Measurements from ENCODE around the gene RELB. TPM values are rescaled to one million over a fixed set of nuclear protein-coding genes. Genes with fewer than 3 reads are reported as not detected.

RELB gene
- total and polyA plus RNA-seq, 7 donors = 6.5 to 44.0 (median 13.2) TPM

DNA sequence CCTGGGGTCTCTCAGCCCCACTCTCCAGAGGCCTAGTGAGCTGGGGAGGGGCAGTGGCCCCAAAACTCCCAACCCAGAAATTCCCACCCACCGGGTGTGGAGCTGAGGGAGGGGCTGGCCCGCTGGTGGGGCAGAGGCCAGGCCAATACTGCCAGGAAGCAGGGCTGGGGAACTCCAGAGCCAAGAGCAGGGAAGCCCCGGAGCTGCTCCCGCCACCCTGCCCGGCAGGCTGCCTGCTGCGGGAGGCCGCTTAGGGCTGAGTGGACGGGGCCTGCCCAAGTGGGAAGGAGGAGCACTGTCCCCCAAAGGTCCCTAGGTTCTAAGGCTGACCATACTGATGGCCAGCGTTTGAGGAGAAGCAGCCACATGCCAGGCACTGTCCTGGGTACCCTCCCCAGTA lies 13.0 kb upstream of the RELB start:
- TF ChIP-seq, protein P1, sequence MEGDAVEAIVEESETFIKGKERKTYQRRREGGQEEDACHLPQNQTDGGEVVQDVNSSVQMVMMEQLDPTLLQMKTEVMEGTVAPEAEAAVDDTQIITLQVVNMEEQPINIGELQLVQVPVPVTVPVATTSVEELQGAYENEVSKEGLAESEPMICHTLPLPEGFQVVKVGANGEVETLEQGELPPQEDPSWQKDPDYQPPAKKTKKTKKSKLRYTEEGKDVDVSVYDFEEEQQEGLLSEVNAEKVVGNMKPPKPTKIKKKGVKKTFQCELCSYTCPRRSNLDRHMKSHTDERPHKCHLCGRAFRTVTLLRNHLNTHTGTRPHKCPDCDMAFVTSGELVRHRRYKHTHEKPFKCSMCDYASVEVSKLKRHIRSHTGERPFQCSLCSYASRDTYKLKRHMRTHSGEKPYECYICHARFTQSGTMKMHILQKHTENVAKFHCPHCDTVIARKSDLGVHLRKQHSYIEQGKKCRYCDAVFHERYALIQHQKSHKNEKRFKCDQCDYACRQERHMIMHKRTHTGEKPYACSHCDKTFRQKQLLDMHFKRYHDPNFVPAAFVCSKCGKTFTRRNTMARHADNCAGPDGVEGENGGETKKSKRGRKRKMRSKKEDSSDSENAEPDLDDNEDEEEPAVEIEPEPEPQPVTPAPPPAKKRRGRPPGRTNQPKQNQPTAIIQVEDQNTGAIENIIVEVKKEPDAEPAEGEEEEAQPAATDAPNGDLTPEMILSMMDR (IDR thresholded peaks at IDR 0.05) = no peak
- ATAC-seq (no peak), DNase-seq (no peak)
- Histone ChIP-seq H3K9me3 (no peaks in the 10 kb centered on the region), H3K27me3 (ENCODE audit: insufficient read depth in 3 of 3, low read length in 2 of 3) (no peaks in the 10 kb centered on the region), H3K4me3 (no peak overlapping the region), H3K4me1 (no peaks in the 10 kb centered on the region), H3K27ac (no peak overlapping the region), H3K36me3 (ENCODE audit: insufficient read depth in 1 of 2, low read depth in 1 of 2) (peaks cover 8 to 84% of the 10 kb centered on the region in 2 donors)
- 75 to 79% (median 76%) methylated on average over 9 of the region's 9 CpGs for WGBS, 3 donors
- intact Hi-C loops (cut with DNase I) = no loop called here

DNA sequence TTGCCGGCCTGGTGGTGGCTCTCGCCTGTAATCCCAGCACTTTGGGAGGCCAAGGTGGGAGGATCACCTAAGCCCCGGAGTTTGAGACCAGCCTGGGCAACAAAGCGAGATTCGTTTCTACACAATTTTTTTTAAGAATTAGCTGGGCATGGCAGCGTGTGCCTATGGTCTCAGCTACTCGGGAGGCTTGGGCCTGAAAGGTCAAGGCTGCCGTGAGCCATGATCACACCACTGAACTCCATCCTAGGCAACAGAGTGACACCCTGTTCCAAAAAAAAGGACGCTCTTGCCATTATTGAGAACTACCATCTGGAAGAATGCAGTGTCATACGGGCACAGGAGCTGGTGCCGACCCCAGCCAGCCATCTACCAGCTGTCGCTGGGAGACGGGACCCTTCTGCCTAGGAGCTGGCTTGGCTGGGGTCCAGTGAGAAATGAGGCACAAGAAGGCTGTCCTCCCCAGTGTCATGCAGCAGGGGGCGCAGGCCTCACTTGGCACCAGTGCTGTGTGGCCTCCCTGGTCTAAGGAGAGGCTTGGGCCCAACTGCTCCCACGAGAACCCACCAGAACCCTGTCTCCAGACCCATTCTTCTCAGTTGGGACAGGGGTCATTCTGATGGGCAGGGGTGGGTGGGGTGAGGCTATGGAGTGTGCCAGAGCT lies 12.2 kb upstream of the RELB start:
- intact Hi-C loops (cut with DNase I) = no loop called here
- no peaks in the 10 kb centered on the region for H3K9me3 ChIP-seq
- DNase-seq = peak; percentile 72 to 79
- no peaks in the 10 kb centered on the region for H3K4me1 ChIP-seq
- H3K27me3 ChIP-seq (ENCODE audit: insufficient read depth in 3 of 3, low read length in 2 of 3) = no peaks in the 10 kb centered on the region
- peaks cover 8 to 84% of the 10 kb centered on the region in 2 donors for H3K36me3 ChIP-seq (ENCODE audit: insufficient read depth in 1 of 2, low read depth in 1 of 2)
- WGBS, 3 donors = 64 to 70% (median 69%) methylated on average over 15 of the region's 15 CpGs
- H3K4me3 ChIP-seq = no peak overlapping the region
- TF ChIP-seq, protein P1 (IDR thresholded peaks at IDR 0.05) = peak; percentile 39
- no peak overlapping the region for H3K27ac ChIP-seq
- peak; percentile 53 to 75 (median 63) for ATAC-seq

DNA sequence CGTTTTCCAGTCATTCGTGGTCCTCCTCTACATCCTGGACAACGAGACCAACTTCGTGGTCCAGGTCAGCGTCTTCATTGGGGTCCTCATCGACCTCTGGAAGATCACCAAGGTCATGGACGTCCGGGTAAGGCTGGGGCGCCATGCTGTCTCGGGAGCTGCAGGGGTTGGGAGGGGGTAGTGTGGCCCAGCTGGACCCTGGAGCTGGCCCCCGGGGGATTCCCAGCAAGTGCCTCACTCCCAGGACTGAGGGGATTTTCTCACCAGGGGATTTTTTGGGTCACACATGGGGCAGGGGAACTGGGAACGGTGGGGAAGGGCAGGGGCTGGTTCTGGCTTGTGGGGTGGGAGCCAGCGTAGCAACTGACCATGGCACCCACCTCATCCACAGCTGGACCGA lies 10.8 kb upstream of the RELB start:
- H3K27me3 ChIP-seq (ENCODE audit: insufficient read depth in 3 of 3, low read length in 2 of 3) = no peaks in the 10 kb centered on the region
- 83 to 89% (median 84%) methylated on average over 14 of the region's 14 CpGs for WGBS, 3 donors
- DNase-seq = no peak

DNA sequence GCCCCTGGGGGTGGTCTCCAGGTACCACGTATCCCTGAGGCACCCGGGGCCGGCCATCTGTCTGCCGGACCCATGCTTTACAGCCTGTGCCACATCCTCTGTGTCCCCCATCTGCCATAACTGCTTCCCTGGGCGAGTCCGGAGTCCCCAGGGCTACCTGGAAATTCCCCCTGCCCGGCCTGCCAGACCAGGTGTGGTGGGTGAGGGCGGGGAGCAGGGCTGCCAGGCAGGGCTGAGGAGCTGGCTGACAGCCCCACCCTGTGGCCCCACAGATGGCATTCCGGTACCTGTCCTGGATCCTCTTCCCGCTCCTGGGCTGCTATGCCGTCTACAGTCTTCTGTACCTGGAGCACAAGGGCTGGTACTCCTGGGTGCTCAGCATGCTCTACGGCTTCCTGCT lies 10.3 kb upstream of the RELB start:
- 92 to 94% (median 92%) methylated on average over 11 to 12 of the region's 12 CpGs for WGBS, 3 donors
- Histone ChIP-seq H3K27me3 (ENCODE audit: insufficient read depth in 3 of 3, low read length in 2 of 3) (no peaks in the 10 kb centered on the region), H3K9me3 (no peaks in the 10 kb centered on the region), H3K4me3 (no peak overlapping the region), H3K36me3 (ENCODE audit: insufficient read depth in 1 of 2, low read depth in 1 of 2) (peaks cover 8 to 65% of the 10 kb centered on the region in 2 donors), H3K4me1 (no peaks in the 10 kb centered on the region), H3K27ac (no peak overlapping the region)
- no peak for DNase-seq
- intact Hi-C loops (cut with DNase I) = no loop called here
- TF ChIP-seq, protein P1 (IDR thresholded peaks at IDR 0.05) = no peak
- no peak for ATAC-seq

More for the DNA sequence above, 10.8 kb upstream of the RELB start:
- Histone ChIP-seq H3K9me3 (no peaks in the 10 kb centered on the region), H3K4me1 (no peaks in the 10 kb centered on the region), H3K36me3 (ENCODE audit: insufficient read depth in 1 of 2, low read depth in 1 of 2) (peaks cover 8 to 70% of the 10 kb centered on the region in 2 donors), H3K4me3 (no peak overlapping the region), H3K27ac (no peak overlapping the region)
- intact Hi-C loops (cut with DNase I) = no loop called here
- TF ChIP-seq, protein P1 (IDR thresholded peaks at IDR 0.05) = no peak
- no peak for ATAC-seq
